ENCODE data around the gene PSMD7. TPM values are rescaled to one million over a fixed set of nuclear protein-coding genes. Genes with fewer than 3 reads are reported as not detected.

The PSMD7 gene
- total RNA-seq, 2 experiments from 2014 or later, result 123 to 127 TPM

GRCh38 chr16:74291577-74292208 is 4.9 kb upstream of the PSMD7 start:
- CTCF ChIA-PET, result no interaction called here
- Mint-ChIP-seq H3K36me3 (ENCODE audit: low read depth) (peaks cover 13% of the 10 kb centered on the region), H3K27ac (no peak overlapping the region), H3K4me1 (ENCODE audit: low read depth) (peaks cover 20% of the 10 kb centered on the region), H3K27me3 (no peaks in the 10 kb centered on the region), H3K9me3 (no peaks in the 10 kb centered on the region), H3K4me3 (peak overlapping the region; percentile 38)
- H3K36me3 ChIP-seq (ENCODE audit: insufficient read depth, low read length), result no peaks in the 10 kb centered on the region
- H3K4me3 ChIP-seq (ENCODE audit: low read length), result no peak overlapping the region
- no peak for TF ChIP-seq CTCF (IDR thresholded peaks at IDR 0.05)
- ATAC-seq (ENCODE audit: poor library complexity) (no peak), DNase-seq (no peak)
- intact Hi-C loops (cut with DNase I, micrococcal nuclease), result loop anchor here in 1 of 2 experiments (10.0 kb wide), 3 partner anchors 703 to 1627 kb away; partner anchors contain the start of genes ADAT1 and ZNRF1
- peaks cover 5% of the 10 kb centered on the region for H3K4me1 ChIP-seq (ENCODE audit: insufficient read depth, low read length)
- no peaks in the 10 kb centered on the region for H3K9me3 ChIP-seq (ENCODE audit: control insufficient read depth in 1 of 2, insufficient read depth in 1 of 2, low read length in 2 of 2)
- H3K27me3 ChIP-seq (ENCODE audit: control insufficient read depth in 1 of 2, insufficient read depth in 2 of 2, low read length in 2 of 2), result no peaks in the 10 kb centered on the region
- POLR2A ChIA-PET, result no interaction called here
- H3K27ac ChIP-seq (ENCODE audit: low read depth in 1 of 2, low read length in 2 of 2), result no peak overlapping the region

- Histone ChIP-seq H3K4me3 (ENCODE audit: low read length) (peak overlapping the region; percentile 86), H3K36me3 (ENCODE audit: insufficient read depth, low read length) (peaks cover 20% of the 10 kb centered on the region), H3K9me3 (ENCODE audit: control insufficient read depth in 1 of 2, insufficient read depth in 1 of 2, low read length in 2 of 2) (no peaks in the 10 kb centered on the region), H3K4me1 (ENCODE audit: insufficient read depth, low read length) (peaks cover 21% of the 10 kb centered on the region), H3K27ac (ENCODE audit: low read depth in 1 of 2, low read length in 2 of 2) (peak overlapping the region; percentile 96 to 98), H3K27me3 (ENCODE audit: control insufficient read depth in 1 of 2, insufficient read depth in 2 of 2, low read length in 2 of 2) (no peaks in the 10 kb centered on the region)
- Mint-ChIP-seq H3K9me3 (no peaks in the 10 kb centered on the region), H3K36me3 (ENCODE audit: low read depth) (peaks cover 53% of the 10 kb centered on the region), H3K27me3 (no peaks in the 10 kb centered on the region), H3K4me1 (ENCODE audit: low read depth) (peaks cover 39% of the 10 kb centered on the region), H3K27ac (peak overlapping the region; percentile 96), H3K4me3 (peak overlapping the region; percentile 98)
- ATAC-seq (ENCODE audit: poor library complexity) (peak; percentile 18), DNase-seq (peak in 2 of 14 experiments; percentile 1 to 8)
- ChIA-PET POLR2A (interaction anchor here (1.1 to 1.5 kb wide), 4 partner anchors 71 to 1327 kb away, joined by 3 to 12 read pairs (median 8); partner anchors contain the start of genes ADAT1, GLG1 and RFWD3), CTCF (no interaction called here)
- intact Hi-C loops (cut with DNase I, micrococcal nuclease), result loop anchor here (5.0 to 10.0 kb wide), 7 partner anchors 311 to 1631 kb away; partner anchors contain the start of genes GLG1 (in 2 of the 2), ADAT1 (in 1 of the 2), CFDP1 (in 1 of the 2) and ZFP1 (in 1 of the 2)
- no peak for TF ChIP-seq CTCF (IDR thresholded peaks at IDR 0.05)
Observed at GRCh38 chr16:74296104-74296431, 546 bp upstream of the PSMD7 start.

DNA sequence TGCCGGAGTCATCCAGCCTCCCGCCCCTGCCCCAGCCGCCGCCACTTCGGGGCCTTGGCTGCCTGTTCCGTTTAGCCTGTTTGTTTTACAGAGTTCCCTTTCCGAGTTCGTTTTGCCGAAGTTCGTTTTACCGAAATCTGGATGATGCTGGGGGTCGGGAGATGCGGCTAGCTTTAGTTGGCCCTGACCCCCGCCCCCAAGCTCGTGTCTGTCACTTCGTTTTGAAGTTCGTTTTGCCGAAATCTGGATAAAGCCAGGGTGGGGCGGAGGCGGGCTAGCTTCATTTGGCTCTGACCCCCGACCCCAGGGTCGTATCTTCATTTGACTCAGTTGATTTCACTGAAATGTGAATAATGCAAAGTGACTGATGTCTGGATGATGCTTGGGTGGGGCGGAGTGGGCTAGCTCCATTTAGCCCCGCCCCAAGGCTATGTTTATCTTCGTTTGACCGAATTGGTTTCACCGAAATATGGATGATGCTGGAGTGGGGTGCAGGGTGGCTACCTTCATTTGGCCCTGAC is 591 bp downstream of the PSMD7 start:
- CTCF ChIA-PET, result interaction anchor here (1.0 kb wide), 1 partner anchor 13 kb away, joined by 3 read pairs; no protein-coding TSS in a partner anchor
- ATAC-seq (ENCODE audit: poor library complexity), result no peak

More for the DNA sequence above, 591 bp downstream of the PSMD7 start:
- Mint-ChIP-seq H3K9me3 (no peaks in the 10 kb centered on the region), H3K27me3 (no peaks in the 10 kb centered on the region), H3K27ac (peak overlapping the region; percentile 96), H3K36me3 (ENCODE audit: low read depth) (peaks cover 59% of the 10 kb centered on the region), H3K4me1 (ENCODE audit: low read depth) (peaks cover 42% of the 10 kb centered on the region), H3K4me3 (peak overlapping the region; percentile 98)
- no peak for TF ChIP-seq CTCF (IDR thresholded peaks at IDR 0.05)
- Histone ChIP-seq H3K27ac (ENCODE audit: low read depth in 1 of 2, low read length in 2 of 2) (peak overlapping the region; percentile 96 to 98), H3K4me1 (ENCODE audit: insufficient read depth, low read length) (peaks cover 21% of the 10 kb centered on the region), H3K4me3 (ENCODE audit: low read length) (peak overlapping the region; percentile 86), H3K9me3 (ENCODE audit: control insufficient read depth in 1 of 2, insufficient read depth in 1 of 2, low read length in 2 of 2) (no peaks in the 10 kb centered on the region), H3K27me3 (ENCODE audit: control insufficient read depth in 1 of 2, insufficient read depth in 2 of 2, low read length in 2 of 2) (no peaks in the 10 kb centered on the region), H3K36me3 (ENCODE audit: insufficient read depth, low read length) (peaks cover 31% of the 10 kb centered on the region)
- peak in 7 of 14 experiments; percentile 1 to 46 (median 12) for DNase-seq
- POLR2A ChIA-PET, result interaction anchor here (0.8 to 1.5 kb wide), 7 partner anchors 8 to 370 kb away, joined by 3 to 12 read pairs (median 4); partner anchors contain the start of genes GLG1 and RFWD3
- intact Hi-C loops (cut with DNase I, micrococcal nuclease), result loop anchor here (5.0 to 10.0 kb wide), 7 partner anchors 310 to 1632 kb away; partner anchors contain the start of genes GLG1 (in 2 of the 2), ADAT1 (in 1 of the 2), CFDP1 (in 1 of the 2) and ZFP1 (in 1 of the 2)
